GM19467 (cell line): ENCODE data around the gene SCNM1.
"Not testable (repeated sequence)": the region's sequence is repeated elsewhere in the genome, so short reads cannot be mapped to it uniquely, and the experiment has no call there.

Experiments
- ATAC-seq: cut with Tn5 transposase; IDR thresholded peaks from one replicate; pipeline ENCODE4 v1.9.1; 2021; ENCODE audit warnings: mild to moderate bottlenecking, moderate library complexity; ENCODE audit not compliant: unreplicated experiment

The SCNM1 gene

DNA sequence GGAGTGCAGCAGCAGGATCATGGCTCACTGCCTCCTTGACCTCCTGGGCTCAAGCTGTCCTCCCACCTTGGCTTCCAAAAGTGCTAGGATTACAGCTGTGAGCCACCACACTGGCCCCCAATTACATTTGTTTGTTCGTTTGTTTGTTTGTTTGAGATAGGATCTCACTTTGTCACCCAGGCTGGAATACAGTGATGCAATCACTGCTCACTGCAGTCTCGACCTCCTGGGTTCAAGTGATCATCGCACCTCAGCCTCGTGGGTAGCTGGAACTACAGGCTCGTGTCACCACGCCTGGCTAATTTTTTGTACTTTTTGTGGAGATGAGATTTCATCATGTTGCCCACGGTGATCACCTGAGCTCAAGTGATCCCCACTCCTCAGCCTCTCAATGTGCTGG, 26.1 kb downstream of the SCNM1 start:
- no peak for ATAC-seq

- no peak for ATAC-seq
Measured at GRCh38 chr1:151193304-151193703, 27.4 kb downstream of the SCNM1 start.

- no peak for ATAC-seq
Measured at GRCh38 chr1:151193856-151194255, 27.9 kb downstream of the SCNM1 start.

DNA sequence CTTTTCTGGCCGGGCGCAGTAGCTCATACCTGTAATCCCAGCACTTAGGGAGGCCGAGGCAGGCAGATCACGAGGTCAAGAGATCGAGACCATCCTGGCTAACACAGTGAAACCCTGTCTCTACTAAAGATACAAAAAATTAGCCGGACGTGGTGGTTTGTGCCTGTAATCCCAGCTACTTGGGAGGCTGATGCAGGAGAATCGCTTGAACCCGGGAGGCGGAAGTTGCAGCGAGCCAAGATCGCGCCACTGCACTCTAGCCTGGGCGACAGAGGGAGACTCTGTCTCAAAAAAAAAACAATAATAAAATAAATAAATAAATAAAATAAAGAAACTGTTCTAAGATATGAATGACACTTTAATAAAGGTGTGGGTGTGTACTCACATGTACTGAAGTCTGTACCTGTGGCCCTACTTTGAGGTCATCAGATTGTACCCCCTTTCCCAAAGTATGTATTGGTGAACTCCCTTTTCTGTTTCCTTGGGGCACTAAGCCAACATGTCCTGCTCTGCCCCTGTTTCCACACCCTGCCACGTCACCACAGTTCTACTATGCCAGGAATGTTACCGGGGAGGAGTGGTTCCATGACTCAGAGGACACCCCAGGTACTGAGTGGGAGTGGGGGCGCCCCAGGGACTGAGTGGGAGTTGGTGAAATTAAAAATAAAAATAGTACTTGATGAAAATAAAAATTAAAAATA, 29.1 kb downstream of the SCNM1 start:
- ATAC-seq, result not testable (repeated sequence)

- no peak for ATAC-seq
Measured at GRCh38 chr1:151196292-151196800, 30.4 kb downstream of the SCNM1 start.

DNA sequence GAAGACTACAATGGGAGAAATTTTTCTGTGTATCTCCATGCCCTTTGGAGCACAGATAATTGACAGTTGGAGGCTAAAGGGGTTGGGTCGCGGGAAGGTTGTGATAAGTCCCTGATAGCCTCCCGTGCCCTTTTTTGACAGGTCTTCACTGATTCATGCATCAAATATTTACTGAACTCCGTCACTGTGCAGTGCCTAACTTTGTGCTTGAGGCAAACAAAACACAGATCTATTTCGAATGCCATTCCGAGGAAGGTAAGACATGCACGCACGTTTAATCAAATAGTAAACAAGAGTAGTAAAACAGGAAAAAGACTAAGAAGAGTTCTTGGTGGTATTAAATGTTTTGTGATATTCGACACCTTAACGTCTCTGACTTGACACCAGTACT, 31.9 kb downstream of the SCNM1 start:
- no peak for ATAC-seq

GRCh38 chr1:151198254-151199127, 32.5 kb downstream of the SCNM1 start, which contains the start of gene PIP5K1A:
Gene PIP5K1A (plus strand): TSS chr1:151198552. CDS start chr1:151198997, 445 bp downstream.
- peak; percentile 84 for ATAC-seq

- no peak for ATAC-seq
Measured at GRCh38 chr1:151199873-151200581, 34.1 kb downstream of the SCNM1 start.

DNA sequence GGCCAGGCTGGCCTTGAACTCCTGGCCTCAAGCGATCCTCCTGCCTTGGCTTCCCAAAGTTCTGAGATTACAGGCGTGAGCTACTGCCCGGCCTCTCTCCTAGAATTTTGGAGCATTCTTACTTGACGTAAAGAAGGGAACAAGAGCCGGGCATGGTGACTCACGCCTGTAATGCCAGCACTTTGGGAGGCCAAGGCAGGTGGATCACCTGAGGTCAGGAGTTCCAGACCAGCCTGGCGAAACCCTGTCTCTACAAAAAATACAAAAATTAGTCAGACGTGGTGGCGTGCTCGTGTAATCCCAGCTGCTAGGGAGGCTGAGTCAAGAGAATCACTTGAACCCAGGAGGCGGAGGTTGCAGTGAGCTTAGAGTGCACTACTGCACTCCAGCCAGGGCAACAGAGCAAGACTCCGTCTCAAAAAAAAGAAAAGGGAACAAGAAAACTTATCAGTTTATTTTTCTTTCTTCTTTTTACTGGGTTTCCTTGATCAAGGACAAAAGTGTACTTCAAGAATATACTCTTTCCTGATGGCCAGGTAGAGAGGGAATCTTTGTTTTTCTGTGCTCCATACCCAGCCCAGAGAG, 39.5 kb downstream of the SCNM1 start:
- ATAC-seq, result not testable (repeated sequence)

DNA sequence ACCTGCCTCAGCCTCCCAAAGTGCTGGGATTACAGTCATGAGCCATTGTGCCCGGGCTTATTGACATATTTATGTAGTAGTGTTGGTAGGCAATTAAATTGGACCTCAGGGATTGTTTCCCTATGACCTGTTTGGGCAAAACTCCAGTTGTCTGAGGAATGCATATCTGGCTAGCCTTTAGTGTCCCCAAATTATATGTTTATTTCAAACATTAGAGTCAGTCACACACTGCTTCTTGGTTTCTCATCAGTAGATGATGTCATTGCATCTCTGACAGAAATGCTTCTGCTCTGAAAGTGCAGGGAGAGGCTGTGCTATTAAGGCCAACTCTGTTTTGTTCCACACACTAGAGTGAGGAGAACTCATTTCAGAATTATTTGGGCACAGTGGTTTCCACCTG, 44.9 kb downstream of the SCNM1 start:
- ATAC-seq, result no peak

DNA sequence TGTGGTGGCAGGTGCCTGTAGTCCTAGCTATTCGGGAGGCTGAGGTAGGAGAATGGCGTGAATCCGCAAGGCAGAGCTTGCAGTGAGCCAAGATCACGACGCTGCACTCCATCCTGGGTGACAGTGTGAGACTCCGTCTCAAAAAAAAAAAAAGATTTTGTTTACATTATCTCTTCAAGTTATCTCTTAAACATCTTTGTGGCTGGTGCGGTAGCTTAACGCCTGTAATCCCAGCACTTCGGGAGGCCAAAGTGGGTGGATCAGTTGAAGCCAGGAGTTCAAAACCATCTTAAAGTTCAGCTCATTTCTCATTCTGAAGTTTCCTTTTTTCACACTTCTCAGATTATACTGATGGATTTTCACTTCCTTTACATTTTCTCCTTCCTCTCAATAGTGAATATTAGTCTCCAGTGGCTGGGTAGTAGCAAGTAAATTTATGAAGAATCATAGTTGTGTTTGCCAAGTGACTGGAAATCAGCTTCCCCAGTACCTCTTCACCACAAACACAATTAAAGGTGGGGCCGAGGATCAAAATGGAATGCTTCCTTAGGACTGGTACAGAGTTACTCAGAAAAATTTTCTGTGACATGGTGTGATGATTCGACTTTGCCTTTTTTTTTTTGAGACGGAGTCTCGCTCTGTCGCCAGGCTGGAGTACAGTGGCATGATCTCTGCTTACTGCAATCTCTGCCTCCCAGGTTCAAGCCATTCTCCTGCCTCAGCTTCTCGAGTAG, 46.2 kb downstream of the SCNM1 start:
- no peak for ATAC-seq

GRCh38 chr1:151213560-151213959, 47.6 kb downstream of the SCNM1 start:
- ATAC-seq, result no peak
